SU-DHL-6 (cell line): ENCODE data around the gene ZCCHC24.

Experiments
- H2AFZ ChIP-seq: fragments of 200-600 bp; sonication (generic); 2 replicates; pipeline ENCODE4 v1.6.1; 2014; ENCODE audit warnings: low read depth, mild to moderate bottlenecking, moderate library complexity, mixed read lengths, antibody characterized with exemption, low read length; ENCODE audit not compliant: severe bottlenecking
- H3F3A ChIP-seq: fragments of 200-600 bp; shearing (Covaris generic); 2 replicates; pipeline ENCODE4 v1.6.0; 2016; ENCODE audit warnings: antibody characterized with exemption, mild to moderate bottlenecking; ENCODE audit not compliant: insufficient read depth
- H3K27ac ChIP-seq: fragments of 200-600 bp; sonication (generic); 2 replicates; pipeline ENCODE4 v1.5.1; 2016; ENCODE audit warnings: low read depth, mild to moderate bottlenecking, low read length, moderate library complexity, mixed read lengths
- H3K27me3 ChIP-seq: fragments of 200-600 bp; sonication (generic), shearing (Covaris generic); 2 replicates; pipeline ENCODE4 v1.6.0; 2014; ENCODE audit warnings: mild to moderate bottlenecking, low read length
- H3K36me3 ChIP-seq: fragments of 200-600 bp; sonication (generic); 2 replicates; pipeline ENCODE4 v1.6.1; 2014; ENCODE audit warnings: mild to moderate bottlenecking, low read length, mixed read lengths
- H3K4me2 ChIP-seq: fragments of 300-600, 200-600 bp; shearing (Covaris generic), sonication (generic); 2 replicates; pipeline ENCODE4 v1.6.0; 2014; ENCODE audit warnings: low read length, low read depth, mild to moderate bottlenecking; ENCODE audit not compliant: poor library complexity, severe bottlenecking
- H3K4me3 ChIP-seq: fragments of 200-600 bp; sonication (generic); 2 replicates; pipeline ENCODE4 v1.5.1; 2014; ENCODE audit warnings: antibody characterized with exemption, low read length, mild to moderate bottlenecking, mixed read lengths; ENCODE audit not compliant: insufficient read depth, poor library complexity, severe bottlenecking
- H3K79me2 ChIP-seq: fragments of 200-600 bp; sonication (generic); 2 replicates; pipeline ENCODE4 v1.6.1; 2014; ENCODE audit warnings: mild to moderate bottlenecking, low read length, moderate library complexity; ENCODE audit not compliant: insufficient read depth
- H3K9ac ChIP-seq: fragments of 200-600 bp; sonication (generic); 2 replicates; pipeline ENCODE4 v1.7.0; 2014; ENCODE audit warnings: mild to moderate bottlenecking, low read length
- H3K9me2 ChIP-seq: fragments of 200-600 bp; sonication (generic); replicated peaks from 2 replicates; pipeline ENCODE4 v1.6.1; 2014; ENCODE audit warnings: low read length; ENCODE audit not compliant: insufficient read depth
- H3K9me3 ChIP-seq: fragments of 200-600 bp; sonication (generic); 2 replicates; pipeline ENCODE4 v1.6.1; 2014; ENCODE audit warnings: low read length, mixed read lengths; ENCODE audit not compliant: insufficient read depth
- H4K20me1 ChIP-seq: fragments of 200-600 bp; sonication (generic); 2 replicates; pipeline ENCODE4 v1.6.1; 2014; ENCODE audit warnings: low read depth, mild to moderate bottlenecking, antibody characterized with exemption, low read length, moderate library complexity, mixed read lengths
- EZH2phosphoT487 ChIP-seq: fragments of 200-600 bp; sonication (generic), shearing (Covaris generic); conservative IDR thresholded peaks from 2 replicates; pipeline ENCODE4 v1.6.1; 2018; ENCODE audit warnings: mild to moderate bottlenecking, antibody characterized with exemption, low read length, moderate library complexity, mixed read lengths
- TF ChIP-seq, protein P1 (sequence below): fragments of 200-600 bp; sonication (generic); IDR thresholded peaks from one replicate; pipeline ENCODE4 v1.5.1; 2017; ENCODE audit warnings: antibody characterized with exemption, mild to moderate bottlenecking, low read length, moderate library complexity; ENCODE audit not compliant: insufficient read depth, poor library complexity, severe bottlenecking

ZCCHC24 gene

DNA sequence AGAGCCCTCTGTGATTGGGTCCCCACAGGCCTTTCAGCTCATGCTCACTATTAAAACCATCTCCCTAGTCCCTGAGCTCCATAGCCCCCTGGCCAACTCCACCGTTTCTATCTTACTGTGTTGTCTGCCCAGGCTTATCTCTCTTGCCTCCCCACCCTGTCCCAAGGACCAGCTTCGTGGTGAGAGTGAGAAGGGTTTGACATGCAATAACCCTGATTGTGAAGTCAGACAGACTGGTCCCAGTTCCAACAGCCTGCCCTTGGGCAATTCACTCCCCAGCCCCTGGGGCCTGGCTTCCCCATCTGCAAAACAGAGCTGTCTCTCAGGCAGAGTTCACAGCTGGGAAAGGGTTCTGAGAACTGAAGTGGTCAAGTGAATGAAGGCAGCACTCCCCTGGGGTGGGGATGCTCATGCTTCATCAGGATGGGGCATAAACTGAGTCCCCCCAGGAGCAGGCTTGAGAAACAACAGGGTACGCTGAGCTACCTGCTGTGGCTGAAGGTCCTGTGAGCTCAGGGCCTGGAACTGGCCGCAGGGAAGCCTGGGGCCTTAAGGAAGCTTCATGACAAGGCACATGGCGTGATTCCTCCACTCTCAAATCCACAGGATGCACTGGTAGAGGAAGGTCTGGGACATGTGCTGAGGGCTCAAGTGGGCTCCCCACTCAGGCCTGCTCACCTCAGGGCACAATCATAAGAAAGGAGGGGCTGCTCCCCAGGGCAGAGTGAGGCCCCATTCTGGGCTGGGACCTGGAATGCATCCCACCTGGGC, 100.0 kb downstream of the ZCCHC24 start:
- Histone ChIP-seq H3K4me2 (no peak overlapping the region), H3K27ac (no peak overlapping the region), H3F3A (peaks cover 3% of the 10 kb centered on the region), H3K36me3 (no peaks in the 10 kb centered on the region; the same call in 1 of the 2 replicates), H3K27me3 (no peaks in the 10 kb centered on the region), H3K4me3 (no peak overlapping the region), H3K79me2 (peaks cover 26% of the 10 kb centered on the region), H3K9ac (no peak overlapping the region), H3K9me2 (no peaks in the 10 kb centered on the region), H3K9me3 (no peaks in the 10 kb centered on the region), H2AFZ (no peak overlapping the region), H4K20me1 (peaks cover 10% of the 10 kb centered on the region; the same call in 1 of the 2 replicates)
- TF ChIP-seq, protein P1, sequence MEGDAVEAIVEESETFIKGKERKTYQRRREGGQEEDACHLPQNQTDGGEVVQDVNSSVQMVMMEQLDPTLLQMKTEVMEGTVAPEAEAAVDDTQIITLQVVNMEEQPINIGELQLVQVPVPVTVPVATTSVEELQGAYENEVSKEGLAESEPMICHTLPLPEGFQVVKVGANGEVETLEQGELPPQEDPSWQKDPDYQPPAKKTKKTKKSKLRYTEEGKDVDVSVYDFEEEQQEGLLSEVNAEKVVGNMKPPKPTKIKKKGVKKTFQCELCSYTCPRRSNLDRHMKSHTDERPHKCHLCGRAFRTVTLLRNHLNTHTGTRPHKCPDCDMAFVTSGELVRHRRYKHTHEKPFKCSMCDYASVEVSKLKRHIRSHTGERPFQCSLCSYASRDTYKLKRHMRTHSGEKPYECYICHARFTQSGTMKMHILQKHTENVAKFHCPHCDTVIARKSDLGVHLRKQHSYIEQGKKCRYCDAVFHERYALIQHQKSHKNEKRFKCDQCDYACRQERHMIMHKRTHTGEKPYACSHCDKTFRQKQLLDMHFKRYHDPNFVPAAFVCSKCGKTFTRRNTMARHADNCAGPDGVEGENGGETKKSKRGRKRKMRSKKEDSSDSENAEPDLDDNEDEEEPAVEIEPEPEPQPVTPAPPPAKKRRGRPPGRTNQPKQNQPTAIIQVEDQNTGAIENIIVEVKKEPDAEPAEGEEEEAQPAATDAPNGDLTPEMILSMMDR = no peak
- TF ChIP-seq EZH2phosphoT487 = no peak

DNA sequence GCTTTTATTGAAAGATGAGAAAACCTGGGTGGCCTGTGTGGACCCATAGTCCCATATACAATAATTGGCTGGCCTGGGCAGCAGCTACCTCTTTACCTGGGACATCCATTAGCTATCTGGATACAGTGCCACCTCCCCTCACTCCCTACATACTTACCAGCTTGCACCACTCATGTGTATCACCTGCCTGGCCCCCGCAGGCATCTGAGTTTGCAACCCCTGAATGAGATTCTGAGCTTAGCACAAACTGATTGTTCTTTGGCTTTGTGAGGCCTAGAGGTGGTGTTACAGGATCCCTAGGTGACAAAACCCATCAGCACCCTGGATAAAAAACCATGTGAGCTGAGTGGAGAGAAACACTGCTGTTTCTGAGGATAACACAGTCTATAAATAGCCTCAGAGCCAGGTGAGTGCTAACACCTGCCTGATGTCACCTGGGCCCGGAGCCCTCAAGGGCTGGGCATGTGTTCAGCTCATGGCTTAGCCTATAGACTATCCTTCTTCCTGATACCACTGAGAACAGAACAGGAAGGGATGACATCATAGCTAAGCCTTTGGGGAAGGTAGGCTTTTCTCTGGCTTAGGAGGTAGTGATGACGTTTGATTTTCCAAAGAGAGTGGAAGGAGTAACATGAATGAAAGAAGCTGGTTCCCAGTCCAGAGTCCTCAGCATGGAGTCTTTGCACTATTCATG, 100.8 kb downstream of the ZCCHC24 start:
- H3K4me3 ChIP-seq = no peak overlapping the region
- H3K4me2 ChIP-seq = no peak overlapping the region
- no peak overlapping the region for H3K27ac ChIP-seq
- H2AFZ ChIP-seq = no peak overlapping the region
- TF ChIP-seq, protein P1 = no peak
- TF ChIP-seq EZH2phosphoT487 = no peak
- H3K36me3 ChIP-seq = no peaks in the 10 kb centered on the region; the same call in 1 of the 2 replicates
- H3K27me3 ChIP-seq = no peaks in the 10 kb centered on the region
- peaks cover 23% of the 10 kb centered on the region for H3K79me2 ChIP-seq
- H3K9ac ChIP-seq = no peak overlapping the region
- H3K9me2 ChIP-seq = no peaks in the 10 kb centered on the region
- peaks cover 3% of the 10 kb centered on the region for H3F3A ChIP-seq
- no peaks in the 10 kb centered on the region for H3K9me3 ChIP-seq
- peaks cover 10% of the 10 kb centered on the region; the same call in 1 of the 2 replicates for H4K20me1 ChIP-seq

DNA sequence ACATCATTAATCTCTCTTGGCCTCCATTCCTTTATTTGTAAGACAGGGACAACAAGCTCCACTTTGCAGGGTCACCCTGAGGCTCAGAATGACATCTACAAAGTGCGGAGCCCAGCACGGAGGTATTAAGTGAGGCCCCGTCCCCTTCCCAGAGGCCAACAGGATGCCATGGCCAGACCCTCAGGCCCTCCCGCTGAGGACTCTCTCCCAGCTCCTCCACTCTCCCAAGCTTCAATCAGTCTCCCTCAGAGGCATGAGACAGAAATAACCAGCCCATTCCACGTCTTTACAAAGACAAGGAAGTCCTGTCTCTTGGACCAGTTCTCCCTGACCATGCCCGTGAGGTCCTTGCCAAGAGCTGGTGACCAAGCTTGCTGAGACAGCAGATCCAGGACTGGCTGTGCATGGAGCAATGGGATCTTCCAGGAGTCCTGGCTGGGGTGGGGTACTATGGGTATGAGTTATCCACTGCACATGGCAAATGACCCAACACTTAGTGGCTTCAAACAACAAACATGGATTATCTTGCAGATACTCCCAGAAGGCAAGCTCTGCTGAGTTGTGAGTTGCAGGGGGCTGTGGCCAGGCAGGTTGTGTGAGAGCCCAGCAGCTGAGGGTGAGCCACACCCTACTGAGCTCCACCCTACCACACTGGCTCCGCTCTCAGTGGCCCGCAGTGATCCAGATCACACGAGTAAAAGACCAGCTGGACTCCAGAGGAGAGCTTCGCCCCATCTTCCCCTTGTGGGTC, 102.4 kb downstream of the ZCCHC24 start:
- H3F3A ChIP-seq = peaks cover 3% of the 10 kb centered on the region
- no peaks in the 10 kb centered on the region for H3K9me2 ChIP-seq
- H3K9me3 ChIP-seq = no peaks in the 10 kb centered on the region
- no peaks in the 10 kb centered on the region for H3K36me3 ChIP-seq
- H3K27ac ChIP-seq = no peak overlapping the region
- H3K4me3 ChIP-seq = no peak overlapping the region
- TF ChIP-seq, protein P1 = no peak
- TF ChIP-seq EZH2phosphoT487 = no peak
- H3K4me2 ChIP-seq = no peak overlapping the region
- peaks cover 7% of the 10 kb centered on the region for H3K79me2 ChIP-seq
- no peak overlapping the region for H2AFZ ChIP-seq
- no peak overlapping the region for H3K9ac ChIP-seq
- no peaks in the 10 kb centered on the region for H3K27me3 ChIP-seq
- H4K20me1 ChIP-seq = no peaks in the 10 kb centered on the region
